ENCODE results near the gene CPT1B. TPM values are rescaled to one million over a fixed set of nuclear protein-coding genes. Genes with fewer than 3 reads are reported as not detected.
A peak's percentile ranks its signal among the peaks of the same experiment; 100 is the strongest.

Gene CPT1B
- total RNA-seq, 1 donor from 2014 or later: 11.5 TPM

- no peak for DNase-seq (ENCODE audit: low read depth)
Observed at GRCh38 chr22:50571264-50572175, 6.7 kb downstream of the CPT1B start.

- no peak for DNase-seq (ENCODE audit: low read depth)
Observed at GRCh38 chr22:50570861-50571260, 7.4 kb downstream of the CPT1B start.

GRCh38 chr22:50569896-50570535 lies 8.2 kb downstream of the CPT1B start:
- no peak for DNase-seq (ENCODE audit: low read depth)

DNA sequence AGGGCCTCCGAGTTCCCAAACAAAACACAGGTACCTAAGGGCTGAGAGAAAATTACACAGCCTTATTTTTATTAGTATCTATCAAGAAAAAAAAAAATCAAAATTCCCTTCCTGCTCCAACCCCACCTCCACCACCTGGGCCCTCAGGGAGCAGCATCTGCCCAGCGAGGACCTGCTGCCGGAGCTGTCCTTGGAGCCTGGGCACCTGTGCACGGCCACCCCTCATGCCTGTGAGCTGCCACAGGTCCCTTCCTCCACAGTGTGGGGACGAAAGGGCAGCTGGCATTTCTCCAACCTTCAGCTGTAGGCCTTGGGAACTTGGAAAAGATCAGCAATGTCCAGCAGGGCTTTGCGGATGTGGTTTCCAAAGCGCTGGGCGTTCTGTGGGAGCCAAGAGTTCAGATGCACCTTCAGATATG lies 9.2 kb downstream of the CPT1B start:
- DNase-seq (ENCODE audit: low read depth): no peak

- DNase-seq (ENCODE audit: low read depth): no peak
Observed at GRCh38 chr22:50568626-50569025, 9.6 kb downstream of the CPT1B start.

DNA sequence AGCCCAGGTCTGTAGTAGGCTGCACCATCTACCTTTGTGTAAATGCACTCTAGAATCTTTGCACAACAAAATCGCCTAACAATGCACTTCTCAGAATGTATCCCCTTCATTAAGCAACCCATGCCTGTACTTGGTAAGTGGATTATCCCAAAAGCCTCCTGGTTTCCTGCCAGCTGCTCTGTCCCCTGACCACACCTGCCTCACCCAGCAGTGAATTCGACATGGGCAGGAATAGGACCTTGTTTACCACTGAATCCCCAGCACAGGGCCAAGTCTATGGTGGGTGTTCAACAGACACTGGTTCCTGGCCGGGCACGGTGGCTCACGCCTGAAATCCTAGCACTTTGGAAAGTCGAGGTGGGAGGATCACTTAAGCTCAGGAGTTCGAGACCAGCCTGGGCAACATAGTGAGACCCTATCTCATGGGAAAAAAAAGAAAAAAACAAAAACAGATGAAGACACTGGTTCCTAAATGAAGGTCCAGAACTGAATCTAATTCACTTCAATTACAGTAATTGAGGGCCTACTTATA lies 10.4 kb downstream of the CPT1B start:
- DNase-seq (ENCODE audit: low read depth): no peak

GRCh38 chr22:50564289-50564688 lies 13.9 kb downstream of the CPT1B start:
- no peak for DNase-seq (ENCODE audit: low read depth)

- no peak for DNase-seq (ENCODE audit: low read depth)
Observed at GRCh38 chr22:50563413-50564160, 14.6 kb downstream of the CPT1B start.

DNA sequence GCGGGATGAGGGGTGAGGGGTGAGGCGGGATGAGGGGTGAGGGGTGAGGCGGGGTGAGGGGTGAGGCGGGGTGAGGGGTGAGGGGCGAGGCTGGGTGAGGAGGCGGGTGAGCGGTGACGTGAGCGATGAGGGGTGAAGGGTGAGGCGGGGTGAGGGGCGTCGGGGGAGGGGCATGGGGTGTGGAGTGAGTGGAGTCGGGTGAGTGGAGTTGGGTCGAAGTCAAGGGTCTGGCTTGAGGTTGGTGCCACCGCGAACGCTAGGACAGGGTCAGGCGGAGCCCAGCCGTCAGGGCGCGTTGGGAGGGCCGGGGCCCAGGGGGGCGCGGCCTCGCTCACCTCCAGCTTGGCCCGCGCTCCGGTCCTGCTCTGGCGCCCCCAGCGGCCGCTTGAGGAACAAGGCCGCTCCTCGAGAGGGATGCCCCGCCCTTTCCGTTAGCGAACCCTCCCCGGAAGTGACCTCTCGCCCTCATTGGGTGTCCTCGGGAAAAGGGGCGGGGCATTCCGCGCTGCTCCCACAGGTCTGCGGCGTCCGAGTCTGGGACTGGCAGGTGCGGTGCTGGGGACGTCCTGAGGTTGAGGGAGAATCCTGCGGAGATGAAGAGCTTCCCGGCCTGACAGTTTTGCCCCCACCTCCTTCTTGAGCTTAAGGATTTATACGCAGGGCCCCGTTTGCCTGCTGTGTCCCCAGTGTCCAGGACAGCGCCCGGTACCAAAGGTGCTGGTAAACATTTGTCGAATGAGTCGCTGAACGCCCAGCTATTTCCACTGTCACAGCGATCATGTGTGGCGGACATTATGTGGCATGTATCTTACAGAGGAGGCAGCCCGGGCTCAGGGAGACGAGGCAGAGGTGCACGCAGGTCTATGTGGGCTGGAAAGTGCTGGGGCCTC lies 15.5 kb downstream of the CPT1B start, which contains the start of gene SYCE3:
Gene SYCE3 (minus strand): TSS at position 397 of the 890 bp plus-strand sequence. CDS start 6,514 bp downstream, outside the sequence.
- peak; percentile 95 for DNase-seq (ENCODE audit: low read depth)

GRCh38 chr22:50561401-50562358 lies 16.5 kb downstream of the CPT1B start:
- DNase-seq (ENCODE audit: low read depth): no peak

DNA sequence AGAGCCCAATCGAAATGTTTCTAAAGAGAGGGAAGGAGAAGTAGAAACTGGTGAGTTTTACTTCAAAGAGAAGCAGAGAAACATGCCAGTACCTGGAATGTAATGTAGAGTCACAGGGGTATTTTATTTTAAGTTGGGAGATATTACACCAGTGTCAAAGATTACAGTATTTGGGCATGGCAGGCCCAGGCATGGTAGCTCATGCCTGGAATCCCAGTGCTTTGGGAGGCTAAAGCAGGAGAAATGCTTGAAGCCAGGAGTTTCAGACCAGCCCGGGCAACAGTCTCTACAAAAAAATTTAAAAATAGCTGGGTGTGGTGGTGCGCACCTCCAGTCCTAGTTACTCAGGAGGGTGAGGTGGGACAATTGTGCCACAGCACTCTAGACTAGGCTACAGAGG lies 18.2 kb downstream of the CPT1B start:
- DNase-seq (ENCODE audit: low read depth): no peak

GRCh38 chr22:50556703-50557102 lies 21.5 kb downstream of the CPT1B start:
- DNase-seq (ENCODE audit: low read depth): no peak

DNA sequence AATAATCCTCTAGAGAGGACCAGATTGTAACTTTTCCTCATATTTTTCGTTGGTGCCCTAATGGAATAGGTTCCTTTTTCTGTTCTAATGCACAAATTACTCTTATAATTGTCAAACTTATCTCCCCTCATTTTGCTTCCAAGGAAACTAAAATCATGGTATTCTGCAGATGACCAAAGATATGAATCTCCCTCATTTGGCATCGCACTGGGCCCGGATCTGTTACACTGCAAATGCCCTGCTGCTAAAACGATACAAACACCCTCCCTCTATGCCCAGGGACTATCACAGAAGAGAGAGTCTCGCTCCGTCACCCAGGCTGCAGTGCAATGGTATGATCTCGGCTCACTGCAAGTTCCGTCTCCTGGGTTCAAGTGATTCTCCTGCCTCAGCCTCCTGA lies 24.9 kb downstream of the CPT1B start:
- no peak for DNase-seq (ENCODE audit: low read depth)

DNA sequence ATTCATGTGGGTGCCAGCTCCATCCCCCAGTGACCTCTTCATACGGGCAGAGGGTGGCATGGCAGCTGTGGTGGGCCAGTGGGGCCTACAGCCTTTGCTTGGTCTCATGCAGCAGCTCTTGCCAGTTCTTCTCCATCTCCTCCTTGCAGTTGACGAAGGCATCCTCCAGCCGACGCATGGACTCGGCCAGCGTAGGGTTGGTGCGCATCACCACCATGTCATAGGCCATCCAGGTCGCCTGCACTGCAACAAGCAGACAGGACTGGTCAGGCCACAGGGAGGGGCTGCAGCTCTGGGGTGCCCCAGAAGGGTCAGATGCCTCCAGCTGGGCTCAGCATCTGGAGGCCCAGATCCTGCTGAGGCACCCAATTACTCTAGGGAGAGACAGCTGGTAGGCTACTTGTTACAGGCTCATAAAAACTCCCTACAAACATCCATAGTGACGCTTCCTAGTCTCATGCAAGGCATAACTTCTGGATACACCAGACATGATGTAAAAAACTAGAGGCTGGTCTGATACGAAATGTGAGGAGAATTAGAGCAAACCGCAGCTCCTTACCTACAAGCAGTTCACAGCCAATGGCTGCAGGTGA lies 27.0 kb downstream of the CPT1B start:
- no peak for DNase-seq (ENCODE audit: low read depth)

DNA sequence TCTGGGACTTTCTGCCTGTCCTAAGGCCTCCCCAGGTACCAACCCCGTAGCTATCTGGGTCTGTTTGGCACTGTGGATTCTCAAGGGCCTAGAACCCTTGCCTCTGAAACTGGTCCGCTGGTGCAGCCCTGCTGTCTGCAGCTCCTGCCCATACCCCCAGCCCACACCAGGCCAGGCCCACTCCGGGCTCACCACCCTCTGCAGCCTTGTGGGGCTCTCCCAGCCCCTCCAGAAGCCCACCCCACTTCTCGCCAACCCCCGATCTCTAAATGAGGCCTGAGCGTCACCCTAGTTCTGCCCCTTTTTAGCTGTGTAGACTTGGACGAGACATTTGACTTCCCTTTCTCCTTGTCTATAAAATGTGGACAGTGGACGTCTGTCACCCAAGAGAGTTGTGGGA lies 27.8 kb downstream of the CPT1B start:
- no peak for DNase-seq (ENCODE audit: low read depth)

DNA sequence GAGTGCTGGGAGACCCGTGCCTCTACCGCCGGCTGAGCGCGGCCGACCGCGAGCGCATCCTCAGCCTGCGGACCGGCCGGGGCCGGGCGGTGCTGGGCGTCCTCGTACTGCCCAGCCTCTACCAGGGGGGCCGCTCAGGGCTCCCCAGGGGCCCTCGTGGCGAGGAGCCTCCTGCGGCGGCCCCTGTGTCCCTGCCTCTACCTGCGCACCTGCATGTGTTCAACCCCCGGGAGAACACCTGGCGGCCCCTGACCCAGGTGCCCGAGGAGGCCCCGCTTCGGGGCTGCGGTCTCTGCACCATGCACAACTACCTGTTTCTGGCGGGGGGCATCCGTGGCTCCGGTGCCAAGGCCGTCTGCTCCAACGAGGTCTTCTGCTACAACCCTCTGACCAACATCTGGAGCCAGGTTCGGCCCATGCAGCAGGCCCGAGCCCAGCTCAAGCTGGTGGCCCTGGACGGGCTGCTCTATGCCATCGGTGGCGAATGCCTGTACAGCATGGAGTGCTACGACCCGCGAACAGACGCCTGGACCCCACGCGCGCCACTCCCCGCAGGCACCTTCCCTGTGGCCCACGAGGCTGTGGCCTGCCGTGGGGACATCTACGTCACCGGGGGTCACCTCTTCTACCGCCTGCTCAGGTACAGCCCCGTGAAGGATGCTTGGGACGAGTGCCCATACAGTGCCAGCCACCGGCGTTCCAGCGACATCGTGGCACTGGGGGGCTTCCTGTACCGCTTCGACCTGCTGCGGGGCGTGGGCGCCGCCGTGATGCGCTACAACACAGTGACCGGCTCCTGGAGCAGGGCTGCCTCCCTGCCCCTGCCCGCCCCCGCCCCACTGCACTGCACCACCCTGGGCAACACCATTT lies 29.1 kb downstream of the CPT1B start:
- no peak for DNase-seq (ENCODE audit: low read depth)

- DNase-seq (ENCODE audit: low read depth): no peak
Observed at GRCh38 chr22:50548040-50548920, 29.9 kb downstream of the CPT1B start.
